ENCODE results near the gene IFNA13. TPM values are rescaled to one million over a fixed set of nuclear protein-coding genes. Genes with fewer than 3 reads are reported as not detected.

The IFNA13 gene
- total and polyA plus RNA-seq, 2 donors (not counting 3 experiments of a cell fraction or from before 2014, with no cell fraction given) = not detected

DNA sequence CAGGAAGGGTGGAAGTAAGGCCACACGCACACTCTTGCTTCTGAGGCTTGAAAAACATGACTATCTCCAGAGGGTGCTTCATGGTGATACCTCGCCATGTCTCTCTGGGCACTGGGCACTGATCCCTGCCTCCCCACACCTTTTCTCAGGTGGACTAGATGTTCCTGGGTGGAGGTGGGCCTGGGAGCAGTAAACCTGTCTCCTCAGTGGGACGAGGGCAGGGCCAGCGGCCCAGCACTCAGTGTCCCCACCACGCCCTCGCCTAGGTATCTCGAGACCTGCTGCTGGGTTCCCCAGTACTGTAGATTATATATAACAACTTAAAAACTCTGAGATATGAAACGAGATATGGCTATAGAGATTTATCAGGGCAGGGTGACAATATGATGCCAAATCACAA, 5.6 kb downstream of the IFNA13 start:
- Histone ChIP-seq H2AFZ (ENCODE audit: low read depth, low read length) (no peak overlapping the region), H3K36me3 (ENCODE audit: control insufficient read depth in 2 of 2, extremely low read depth in 1 of 2, insufficient read depth in 2 of 2, low read length in 2 of 2) (no peaks in the 10 kb centered on the region), H3K79me2 (ENCODE audit: control insufficient read depth, insufficient read depth, low read length) (no peaks in the 10 kb centered on the region), H3K9me3 (replicated peaks; ENCODE audit: control insufficient read depth, insufficient read depth, low read length) (no peaks in the 10 kb centered on the region), H3K27me3 (ENCODE audit: control insufficient read depth in 2 of 2, insufficient read depth in 2 of 2, low read length in 2 of 2) (peaks cover 6 to 25% of the 10 kb centered on the region in 2 experiments), H3K9me1 (replicated peaks; ENCODE audit: control insufficient read depth, extremely low read depth, insufficient read depth, low read length) (no peaks in the 10 kb centered on the region), H3K4me3 (replicated peaks in 1 of 3; ENCODE audit: insufficient read depth in 1 of 3, low read depth in 1 of 3, low read length in 3 of 3) (no peak overlapping the region), H3K4me1 (ENCODE audit: control insufficient read depth, extremely low read depth, insufficient read depth, low read length) (no peaks in the 10 kb centered on the region), H3K4me2 (ENCODE audit: insufficient read depth, low read length) (no peak overlapping the region), H3K9ac (replicated peaks; ENCODE audit: extremely low read depth, insufficient read depth, low read length) (no peak overlapping the region), H3K27ac (ENCODE audit: insufficient read depth, low read depth, low read length) (no peak overlapping the region), H4K20me1 (replicated peaks; ENCODE audit: control insufficient read depth, extremely low read depth, insufficient read depth, low read length) (no peaks in the 10 kb centered on the region)
- intact Hi-C loops (cut with micrococcal nuclease) = no loop called here
- DNase-seq (ENCODE audit: low read depth, low spot score) (no peak), FAIRE-seq (no peak)
- CTCF ChIA-PET = interaction anchor here (1.7 kb wide), 1 partner anchor 34 kb away, joined by 5 read pairs; no protein-coding TSS in a partner anchor
- dilution Hi-C loops (cut with MboI; ENCODE audit: extremely low pct_ligation_motif_present, low sequenced_read_pairs) = no loop called here
- POLR2A ChIA-PET = no interaction called here
- BruUV-seq (replicated peaks) = no TSS peak
- TF ChIP-seq, protein P1, sequence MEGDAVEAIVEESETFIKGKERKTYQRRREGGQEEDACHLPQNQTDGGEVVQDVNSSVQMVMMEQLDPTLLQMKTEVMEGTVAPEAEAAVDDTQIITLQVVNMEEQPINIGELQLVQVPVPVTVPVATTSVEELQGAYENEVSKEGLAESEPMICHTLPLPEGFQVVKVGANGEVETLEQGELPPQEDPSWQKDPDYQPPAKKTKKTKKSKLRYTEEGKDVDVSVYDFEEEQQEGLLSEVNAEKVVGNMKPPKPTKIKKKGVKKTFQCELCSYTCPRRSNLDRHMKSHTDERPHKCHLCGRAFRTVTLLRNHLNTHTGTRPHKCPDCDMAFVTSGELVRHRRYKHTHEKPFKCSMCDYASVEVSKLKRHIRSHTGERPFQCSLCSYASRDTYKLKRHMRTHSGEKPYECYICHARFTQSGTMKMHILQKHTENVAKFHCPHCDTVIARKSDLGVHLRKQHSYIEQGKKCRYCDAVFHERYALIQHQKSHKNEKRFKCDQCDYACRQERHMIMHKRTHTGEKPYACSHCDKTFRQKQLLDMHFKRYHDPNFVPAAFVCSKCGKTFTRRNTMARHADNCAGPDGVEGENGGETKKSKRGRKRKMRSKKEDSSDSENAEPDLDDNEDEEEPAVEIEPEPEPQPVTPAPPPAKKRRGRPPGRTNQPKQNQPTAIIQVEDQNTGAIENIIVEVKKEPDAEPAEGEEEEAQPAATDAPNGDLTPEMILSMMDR (IDR thresholded peaks at IDR 0.05; ENCODE audit: extremely low read depth in 1 of 2, insufficient read depth in 1 of 2, low read depth in 1 of 2, low read length in 2 of 2) = no peak
- TF ChIP-seq FOS (IDR thresholded peaks at IDR 0.05; ENCODE audit: borderline replicate concordance, insufficient read depth, low read length) (no peak), GATA2 (IDR thresholded peaks at IDR 0.05; ENCODE audit: insufficient read depth, insufficient read length, low read depth, low read length) (no peak), POLR2A (IDR thresholded peaks at IDR 0.05; ENCODE audit: low read depth, low read length) (no peak), MYC (IDR thresholded peaks at IDR 0.05; ENCODE audit: low read depth, low read length) (no peak), POLR2AphosphoS5 (IDR thresholded peaks at IDR 0.05; ENCODE audit: insufficient read depth, low read depth, low read length) (no peak), JUN (IDR thresholded peaks at IDR 0.05; ENCODE audit: borderline replicate concordance, insufficient read depth, insufficient read length, low read depth) (no peak), EZH2 (IDR thresholded peaks at IDR 0.05; ENCODE audit: borderline replicate concordance, low read depth, low read length, severe bottlenecking) (no peak)
- TF ChIP-seq, protein P2, sequence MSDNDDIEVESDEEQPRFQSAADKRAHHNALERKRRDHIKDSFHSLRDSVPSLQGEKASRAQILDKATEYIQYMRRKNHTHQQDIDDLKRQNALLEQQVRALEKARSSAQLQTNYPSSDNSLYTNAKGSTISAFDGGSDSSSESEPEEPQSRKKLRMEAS (IDR thresholded peaks at IDR 0.05; ENCODE audit: insufficient read depth, insufficient read length) = no peak
